Endodermal cell (in vitro differentiated cells): ENCODE results near the gene CRIP2. TPM values are rescaled to one million over a fixed set of nuclear protein-coding genes. Genes with fewer than 3 reads are reported as not detected.

ENCODE experiments used
- DNase-seq: peaks from one replicate; pipeline ENCODE4 v3.0.0-alpha.2; 2017
- H3K27ac ChIP-seq: 2 replicates; pipeline ENCODE4 v1.5.1; 2013; ENCODE audit warnings: mild to moderate bottlenecking, low read depth, low read length, moderate library complexity
- H3K27me3 ChIP-seq: 2 replicates; pipeline ENCODE4 v1.6.1; 2013; ENCODE audit warnings: mild to moderate bottlenecking, low read length, moderate library complexity; ENCODE audit not compliant: insufficient read depth, control insufficient read depth, poor library complexity, severe bottlenecking
- H3K36me3 ChIP-seq: 2 replicates; pipeline ENCODE4 v1.7.0; 2013; ENCODE audit warnings: mild to moderate bottlenecking, low read length, moderate library complexity; ENCODE audit not compliant: control insufficient read depth, insufficient read depth
- H3K4me1 ChIP-seq: one replicate; pipeline ENCODE4 v1.7.0; 2013; ENCODE audit warnings: low read length; ENCODE audit not compliant: control insufficient read depth, insufficient read depth
- H3K4me3 ChIP-seq: 2 replicates; pipeline ENCODE4 v1.5.1; 2013; ENCODE audit warnings: mild to moderate bottlenecking, low read length, moderate library complexity
- H3K9ac ChIP-seq: 2 replicates; pipeline ENCODE4 v1.6.1; 2013; ENCODE audit warnings: mild to moderate bottlenecking, low read length, moderate library complexity; ENCODE audit not compliant: poor library complexity, severe bottlenecking; ENCODE audit errors: extremely low read depth
- H3K9me3 ChIP-seq: 2 replicates; pipeline ENCODE4 v1.6.1; 2013; ENCODE audit warnings: mild to moderate bottlenecking, low read length, moderate library complexity; ENCODE audit not compliant: control insufficient read depth
- H3K27ac Mint-ChIP-seq: 2 replicates; pipeline ENCODE4 v1.8.0; 2020; ENCODE audit warnings: mixed read lengths
- H3K27me3 Mint-ChIP-seq: 2 replicates; pipeline ENCODE4 v1.8.0; 2021; ENCODE audit warnings: mild to moderate bottlenecking, mixed read lengths; ENCODE audit not compliant: insufficient read depth
- H3K36me3 Mint-ChIP-seq: 2 replicates; pipeline ENCODE4 v1.8.0; 2020; ENCODE audit warnings: low read depth, mixed read lengths
- H3K4me1 Mint-ChIP-seq: 2 replicates; pipeline ENCODE4 v1.8.0; 2020; ENCODE audit warnings: mixed read lengths
- H3K4me3 Mint-ChIP-seq: 2 replicates; pipeline ENCODE4 v1.8.0; 2020; ENCODE audit warnings: mild to moderate bottlenecking, moderate library complexity, mixed read lengths
- H3K9me3 Mint-ChIP-seq: 2 replicates; pipeline ENCODE4 v1.8.0; 2020; ENCODE audit warnings: mild to moderate bottlenecking, mixed read lengths
- CTCF ChIP-seq: fragments of 200-600 bp; sonication (generic); conservative IDR thresholded peaks from 2 replicates; pipeline ENCODE4 v1.5.0; 2021; ENCODE audit warnings: antibody characterized with exemption, mild to moderate bottlenecking
- WGBS, 2 experiments: methylation state at CpG; one replicate each; pipeline versions ENCODE4 v1.1.5 to v1.1.7; 2013; ENCODE audit warnings: missing lambda C conversion rate in 2 of 2, mixed read lengths in 1 of 2; ENCODE audit not compliant: insufficient coverage in 1 of 2, insufficient read length in 1 of 2; 5-methylcytosine and 5-hydroxymethylcytosine counted together
- total RNA-seq, 2 donors: library from RNA; stranded (reverse); fragmentation: NEBNext Ultra II Directional in 1 of 2; extraction: Animal tissue kit (Norgen Biotek cat#: 25700) in 1 of 2; gene quantifications; 2 replicates in 1 of 2; 3 replicates in 1 of 2; pipeline ENCODE4 v1.2.1, GENCODE V29; 2021

The CRIP2 gene
- total RNA-seq, 2 donors from 2014 or later, result 3.9 to 5.3 TPM

GRCh38 chr14:105503296-105503640 is 28.6 kb downstream of the CRIP2 start:
- Mint-ChIP-seq H3K27me3 (peaks cover 6% of the 10 kb centered on the region), H3K27ac (no peak overlapping the region), H3K36me3 (no peaks in the 10 kb centered on the region), H3K9me3 (no peaks in the 10 kb centered on the region), H3K4me1 (peaks cover 3% of the 10 kb centered on the region), H3K4me3 (no peak overlapping the region)
- Histone ChIP-seq H3K27me3 (no peaks in the 10 kb centered on the region), H3K4me3 (no peak overlapping the region), H3K27ac (no peak overlapping the region), H3K9me3 (no peaks in the 10 kb centered on the region), H3K36me3 (no peaks in the 10 kb centered on the region), H3K4me1 (peaks cover 2% of the 10 kb centered on the region), H3K9ac (no peak overlapping the region)
- no peak for DNase-seq
- 80 to 82% methylated on average over 2 to 7 of the region's 7 CpGs for WGBS, 2 experiments
- TF ChIP-seq CTCF, result no peak

GRCh38 chr14:105503935-105504692 is 29.5 kb downstream of the CRIP2 start:
- Mint-ChIP-seq H3K9me3 (no peaks in the 10 kb centered on the region), H3K4me3 (no peak overlapping the region), H3K27ac (no peak overlapping the region), H3K4me1 (peaks cover under 1% of the 10 kb centered on the region), H3K36me3 (no peaks in the 10 kb centered on the region), H3K27me3 (peaks cover 8% of the 10 kb centered on the region)
- Histone ChIP-seq H3K9me3 (no peaks in the 10 kb centered on the region), H3K9ac (no peak overlapping the region), H3K4me1 (peaks cover 2% of the 10 kb centered on the region), H3K36me3 (no peaks in the 10 kb centered on the region), H3K27me3 (no peaks in the 10 kb centered on the region), H3K4me3 (no peak overlapping the region), H3K27ac (no peak overlapping the region)
- no peak for DNase-seq
- 87 to 89% methylated on average over 14 to 26 of the region's 29 CpGs for WGBS, 2 experiments
- no peak for TF ChIP-seq CTCF

DNA sequence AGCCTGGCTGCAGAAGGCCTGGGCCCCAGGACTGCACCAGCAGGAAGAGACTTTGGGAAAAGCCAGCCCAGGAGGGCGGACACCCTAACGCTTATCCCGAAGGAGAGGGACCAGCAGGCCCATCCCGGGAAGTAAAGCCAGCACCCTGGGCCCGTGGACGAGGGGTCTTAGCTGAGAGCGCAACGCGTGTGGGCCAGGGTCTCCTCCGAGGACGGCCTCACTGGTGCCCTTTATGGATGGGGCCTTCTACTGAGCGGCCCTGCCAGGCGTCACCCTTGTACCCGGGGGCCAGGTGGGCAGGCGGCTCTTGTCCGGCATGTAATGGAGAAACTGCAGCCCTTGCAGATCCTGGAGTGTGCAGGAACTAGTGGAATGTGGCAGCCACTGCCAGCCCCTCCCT is 30.5 kb downstream of the CRIP2 start:
- Histone ChIP-seq H3K36me3 (no peaks in the 10 kb centered on the region), H3K9ac (no peak overlapping the region), H3K9me3 (no peaks in the 10 kb centered on the region), H3K4me1 (no peaks in the 10 kb centered on the region), H3K4me3 (no peak overlapping the region), H3K27me3 (no peaks in the 10 kb centered on the region), H3K27ac (no peak overlapping the region)
- H3K4me3 Mint-ChIP-seq, result no peak overlapping the region
- H3K27ac Mint-ChIP-seq, result no peak overlapping the region
- peaks cover 8% of the 10 kb centered on the region for H3K27me3 Mint-ChIP-seq
- WGBS, 2 experiments, result 89 to 90% methylated on average over 11 to 16 of the region's 16 CpGs
- H3K36me3 Mint-ChIP-seq, result no peaks in the 10 kb centered on the region
- H3K9me3 Mint-ChIP-seq, result no peaks in the 10 kb centered on the region
- no peaks in the 10 kb centered on the region for H3K4me1 Mint-ChIP-seq
- DNase-seq, result no peak
- no peak for TF ChIP-seq CTCF
